ENCODE data around the gene TMEM88.
A peak's percentile ranks its signal among the peaks of the same experiment; 100 is the strongest.

DNA sequence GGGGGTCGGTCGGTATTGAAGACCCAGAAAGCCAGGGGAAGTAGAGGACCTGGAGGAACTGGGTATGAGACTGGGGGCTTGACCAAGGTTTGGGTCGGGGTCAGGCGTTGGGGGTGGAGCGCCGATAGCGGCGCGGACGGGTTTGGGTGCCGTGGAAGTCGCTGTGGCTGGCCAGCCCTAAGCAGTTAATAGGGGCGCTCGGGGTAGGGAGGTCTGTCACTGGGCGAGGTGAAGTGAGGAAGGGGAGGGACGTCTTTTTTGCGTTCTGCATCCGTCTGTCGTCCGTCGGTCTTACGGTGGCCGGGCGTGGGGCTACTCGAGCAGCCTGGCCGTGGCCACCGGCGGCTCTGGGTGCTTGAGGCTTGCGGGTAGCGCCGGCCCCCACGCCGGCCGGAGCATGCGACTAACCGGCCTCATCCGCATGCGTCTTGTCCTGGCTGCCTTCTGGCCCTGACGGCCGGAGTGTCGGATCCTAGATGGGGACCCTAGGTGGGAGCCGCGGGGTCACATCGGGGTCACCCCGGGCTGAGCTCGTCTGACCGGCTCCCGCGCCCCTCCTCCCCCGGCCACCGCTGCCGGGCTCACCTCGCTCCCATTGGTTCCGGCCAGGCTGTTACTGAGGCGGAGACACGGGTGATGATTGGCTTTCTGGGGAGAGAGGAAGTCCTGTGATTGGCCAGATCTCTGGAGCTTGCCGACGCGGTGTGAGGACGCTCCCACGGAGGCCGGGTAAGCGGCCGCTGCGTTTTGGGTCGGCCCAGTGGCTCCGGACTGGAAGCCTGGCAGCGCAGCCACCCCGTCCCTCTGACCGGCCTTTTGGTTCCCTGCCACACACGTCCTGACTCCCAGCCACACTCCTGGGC lies 10.3 kb upstream of the TMEM88 start:
- TF ChIP-seq CTCF (IDR thresholded peaks at IDR 0.05) (no peak), POLR2A (IDR thresholded peaks at IDR 0.05) (peak; percentile 64 to 70)

Measured in heart left ventricle (tissue), 13 donors.